Mucosa of rectum (tissue), 2 donors: ENCODE data around the gene EVA1C.
"Not testable (repeated sequence)": the region's sequence is repeated elsewhere in the genome, so short reads cannot be mapped to it uniquely, and the experiment has no call there.

Source experiments
- H3K27ac ChIP-seq, 2 donors: one replicate each; pipeline ENCODE4 v1.7.0; 2013; ENCODE audit warnings: inconsistent platforms in 2 of 2, low read depth in 2 of 2, low read length in 2 of 2
- H3K27me3 ChIP-seq, 2 donors: one replicate each; pipeline ENCODE4 v1.7.0; 2013; ENCODE audit warnings: low read length in 2 of 2; ENCODE audit not compliant: control insufficient read depth in 2 of 2, insufficient read depth in 2 of 2
- H3K36me3 ChIP-seq, 2 donors: one replicate each; pipeline ENCODE4 v1.7.0; 2013; ENCODE audit warnings: low read length in 2 of 2; ENCODE audit not compliant: control insufficient read depth in 2 of 2, insufficient read depth in 2 of 2
- H3K4me1 ChIP-seq, 2 donors: one replicate each; pipeline ENCODE4 v1.7.0; 2013; ENCODE audit warnings: low read length in 2 of 2, mild to moderate bottlenecking in 1 of 2; ENCODE audit not compliant: control insufficient read depth in 2 of 2, insufficient read depth in 2 of 2
- H3K4me3 ChIP-seq, 2 donors: one replicate each; pipeline ENCODE4 v1.7.0; 2013; ENCODE audit warnings: low read length in 2 of 2
- H3K9ac ChIP-seq, 2 donors: one replicate each; pipeline ENCODE4 v1.7.0; 2013; ENCODE audit warnings: low read length in 2 of 2, low read depth in 1 of 2, mild to moderate bottlenecking in 1 of 2
- H3K9me3 ChIP-seq, 2 donors: one replicate each; pipeline ENCODE4 v1.7.0; 2013; ENCODE audit warnings: low read length in 2 of 2; ENCODE audit not compliant: control insufficient read depth in 2 of 2
- donor health status: healthy.
- donor health status: Normal muscosa, but diverticular disease.

EVA1C gene

DNA sequence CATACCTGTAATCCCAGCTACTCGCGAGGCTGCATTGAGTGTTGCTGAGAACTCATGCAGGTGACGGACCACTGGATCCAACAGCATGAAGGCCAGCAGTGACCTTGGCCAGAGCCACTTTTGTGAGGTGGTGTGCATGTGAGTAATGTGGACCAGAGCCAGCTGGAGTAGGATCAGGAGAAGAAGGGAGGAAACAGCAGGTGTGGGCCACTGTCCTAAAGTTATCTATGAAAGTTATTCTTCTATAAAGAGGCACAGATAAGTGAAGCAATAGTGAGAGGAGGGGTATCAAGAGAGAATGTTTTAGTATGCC, 125.0 kb downstream of the EVA1C start:
- Histone ChIP-seq H3K36me3 (no peaks in the 10 kb centered on the region), H3K27me3 (no peaks in the 10 kb centered on the region), H3K9me3 (no peaks in the 10 kb centered on the region), H3K4me1 (no peaks in the 10 kb centered on the region), H3K27ac (no peak overlapping the region), H3K9ac (no peak overlapping the region), H3K4me3 (no peak overlapping the region)

GRCh38 chr21:32538147-32538792, 125.8 kb downstream of the EVA1C start:
- H3K27me3 ChIP-seq = no peaks in the 10 kb centered on the region
- no peaks in the 10 kb centered on the region for H3K4me1 ChIP-seq
- H3K9me3 ChIP-seq = no peaks in the 10 kb centered on the region
- no peak overlapping the region for H3K4me3 ChIP-seq
- H3K36me3 ChIP-seq = no peaks in the 10 kb centered on the region
- no peak overlapping the region for H3K9ac ChIP-seq
- no peak overlapping the region for H3K27ac ChIP-seq

- Histone ChIP-seq H3K36me3 (no peaks in the 10 kb centered on the region), H3K9me3 (no peaks in the 10 kb centered on the region), H3K27me3 (no peaks in the 10 kb centered on the region), H3K27ac (no peak overlapping the region), H3K4me1 (no peaks in the 10 kb centered on the region), H3K9ac (no peak overlapping the region), H3K4me3 (no peak overlapping the region)
Observed at GRCh38 chr21:32539378-32539777, 126.9 kb downstream of the EVA1C start.

- H3K27ac ChIP-seq, H3K9me3 ChIP-seq, H3K4me1 ChIP-seq, H3K9ac ChIP-seq, H3K27me3 ChIP-seq, H3K4me3 ChIP-seq, H3K36me3 ChIP-seq: not testable (repeated sequence)
Observed at GRCh38 chr21:32543056-32543455, 130.6 kb downstream of the EVA1C start.

- no peak overlapping the region for H3K27ac ChIP-seq
- no peak overlapping the region for H3K4me3 ChIP-seq
- no peak overlapping the region for H3K9ac ChIP-seq
- no peaks in the 10 kb centered on the region for H3K4me1 ChIP-seq
- H3K9me3 ChIP-seq = no peaks in the 10 kb centered on the region
- H3K27me3 ChIP-seq = no peaks in the 10 kb centered on the region
- no peaks in the 10 kb centered on the region for H3K36me3 ChIP-seq
Observed at GRCh38 chr21:32543975-32544374, 131.5 kb downstream of the EVA1C start.

DNA sequence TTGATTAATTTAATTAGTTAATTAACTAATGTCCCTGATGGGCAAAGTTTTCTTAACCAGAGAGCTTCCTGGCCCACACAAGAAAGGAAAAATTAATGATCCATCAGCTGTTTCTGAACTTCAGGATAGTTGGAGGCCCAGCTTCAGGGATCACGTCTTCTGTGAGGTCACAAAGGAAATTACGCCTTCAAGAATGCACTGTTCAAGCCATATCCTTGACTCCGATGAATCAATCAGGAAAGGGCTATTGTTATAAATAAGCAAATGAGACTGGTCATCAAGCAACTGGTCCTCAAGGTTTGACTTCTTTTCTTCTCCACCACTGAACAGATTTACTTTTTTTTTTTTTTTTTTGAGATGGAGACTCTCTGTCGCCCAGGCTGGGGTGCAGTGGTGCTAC, 132.2 kb downstream of the EVA1C start:
- no peaks in the 10 kb centered on the region for H3K27me3 ChIP-seq
- no peaks in the 10 kb centered on the region for H3K36me3 ChIP-seq
- H3K4me3 ChIP-seq = no peak overlapping the region
- no peaks in the 10 kb centered on the region for H3K9me3 ChIP-seq
- H3K9ac ChIP-seq = no peak overlapping the region
- no peak overlapping the region for H3K27ac ChIP-seq
- no peaks in the 10 kb centered on the region for H3K4me1 ChIP-seq

DNA sequence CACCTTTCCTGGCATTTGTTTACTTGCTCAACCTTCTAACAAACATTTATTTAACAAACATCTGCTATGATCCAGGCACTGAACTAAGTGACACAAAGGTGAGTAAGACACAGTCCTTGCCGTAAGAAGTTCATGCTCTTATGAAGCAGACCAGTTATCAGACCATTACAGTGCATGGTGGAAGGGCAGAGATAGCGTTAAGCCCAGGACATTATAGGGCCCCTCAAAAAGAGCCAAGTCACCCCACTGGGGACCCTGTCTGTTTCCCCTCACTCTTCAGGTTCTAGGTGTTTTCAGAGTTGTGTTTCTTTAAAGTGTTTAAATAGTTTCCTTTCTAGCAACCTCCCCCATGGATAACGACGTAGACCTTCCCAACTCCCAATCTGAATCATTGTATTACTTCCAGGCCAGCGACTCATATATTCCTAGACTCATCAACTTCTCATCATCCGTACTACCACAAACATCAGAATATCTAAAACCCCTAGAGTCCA, 133.5 kb downstream of the EVA1C start:
- no peak overlapping the region for H3K4me3 ChIP-seq
- H3K36me3 ChIP-seq = no peaks in the 10 kb centered on the region
- H3K4me1 ChIP-seq = no peaks in the 10 kb centered on the region
- no peaks in the 10 kb centered on the region for H3K27me3 ChIP-seq
- H3K27ac ChIP-seq = no peak overlapping the region
- no peaks in the 10 kb centered on the region for H3K9me3 ChIP-seq
- H3K9ac ChIP-seq = no peak overlapping the region

DNA sequence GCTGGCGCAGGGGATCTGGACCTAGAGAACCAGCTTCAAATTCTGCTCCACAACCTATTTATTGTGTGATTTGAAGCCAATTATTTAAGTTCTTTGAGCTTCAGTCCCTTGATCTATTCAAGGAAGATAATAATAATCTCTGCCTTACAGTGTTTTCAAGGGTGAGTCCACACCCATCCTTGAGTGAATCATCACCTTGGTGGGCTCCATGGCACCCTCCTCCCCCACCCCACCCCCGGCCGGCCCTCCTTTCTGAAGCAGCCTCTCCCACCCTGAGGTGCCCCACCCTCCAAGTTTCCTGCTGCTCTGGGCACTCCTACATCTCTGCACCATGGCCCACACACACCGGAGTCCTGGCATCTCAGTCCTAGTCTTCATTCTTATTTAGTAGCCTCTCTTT, 134.5 kb downstream of the EVA1C start:
- no peaks in the 10 kb centered on the region for H3K36me3 ChIP-seq

DNA sequence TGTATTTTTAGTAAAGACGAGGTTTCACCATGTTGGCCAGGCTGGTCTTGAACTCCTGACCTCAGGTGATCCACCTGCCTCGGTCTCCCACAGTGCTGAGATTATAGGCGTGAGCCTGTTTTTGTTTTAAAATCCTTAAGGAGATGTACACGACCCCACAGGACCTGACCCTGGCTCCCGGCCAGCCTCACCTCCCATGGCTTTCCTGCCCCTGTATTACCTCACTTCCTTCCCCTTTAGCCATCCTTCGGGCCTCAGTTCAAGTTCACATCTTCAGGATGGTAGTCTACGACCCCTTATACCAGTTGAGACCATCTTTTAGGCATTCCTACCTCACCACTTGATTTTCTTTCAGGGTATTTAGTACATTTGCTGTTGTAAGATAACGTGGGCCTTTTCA, 136.5 kb downstream of the EVA1C start:
- Histone ChIP-seq H3K27me3 (no peaks in the 10 kb centered on the region), H3K4me3 (no peak overlapping the region), H3K36me3 (no peaks in the 10 kb centered on the region), H3K4me1 (no peaks in the 10 kb centered on the region), H3K27ac (no peak overlapping the region), H3K9ac (no peak overlapping the region), H3K9me3 (no peaks in the 10 kb centered on the region)

More for the DNA sequence above, 134.5 kb downstream of the EVA1C start:
- Histone ChIP-seq H3K9me3 (no peaks in the 10 kb centered on the region), H3K4me1 (no peaks in the 10 kb centered on the region), H3K27me3 (no peaks in the 10 kb centered on the region), H3K27ac (no peak overlapping the region), H3K9ac (no peak overlapping the region), H3K4me3 (no peak overlapping the region)

DNA sequence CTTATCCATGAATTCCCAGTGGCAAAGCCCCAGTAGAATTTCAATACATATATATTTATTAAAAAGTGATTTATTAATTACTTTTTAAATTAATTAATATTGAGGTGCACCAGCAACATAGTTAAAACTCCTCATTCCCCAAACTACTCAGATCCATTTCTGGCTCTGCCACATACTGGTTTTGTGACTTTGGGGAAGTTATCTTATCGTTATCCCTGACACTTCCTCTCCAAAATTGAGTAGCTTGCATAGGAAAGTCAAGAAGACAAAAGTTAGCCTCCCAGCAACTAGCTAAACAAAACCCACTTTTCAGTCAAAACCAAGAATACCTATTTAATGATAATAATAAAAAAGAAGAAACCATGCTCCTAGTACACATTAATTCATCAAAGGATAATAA, 136.9 kb downstream of the EVA1C start:
- Histone ChIP-seq H3K4me1 (no peaks in the 10 kb centered on the region), H3K27me3 (no peaks in the 10 kb centered on the region), H3K36me3 (no peaks in the 10 kb centered on the region)

GRCh38 chr21:32549886-32550285, 137.4 kb downstream of the EVA1C start:
- no peak overlapping the region for H3K4me3 ChIP-seq

More for the DNA sequence above, 136.9 kb downstream of the EVA1C start:
- no peak overlapping the region for H3K27ac ChIP-seq
- no peak overlapping the region for H3K4me3 ChIP-seq
- no peaks in the 10 kb centered on the region for H3K9me3 ChIP-seq
- H3K9ac ChIP-seq = no peak overlapping the region

More at GRCh38 chr21:32549886-32550285, 137.4 kb downstream of the EVA1C start:
- Histone ChIP-seq H3K27ac (no peak overlapping the region), H3K27me3 (no peaks in the 10 kb centered on the region), H3K9ac (no peak overlapping the region), H3K4me1 (no peaks in the 10 kb centered on the region), H3K9me3 (no peaks in the 10 kb centered on the region), H3K36me3 (no peaks in the 10 kb centered on the region)
